WI38 (cell line): ENCODE results near the gene ABHD14A.
"Not testable (repeated sequence)": the region's sequence is repeated elsewhere in the genome, so short reads cannot be mapped to it uniquely, and the experiment has no call there.

Experiments
- H3K4me3 ChIP-seq: 2 replicates; pipeline ENCODE4 v1.5.1; 2011; ENCODE audit warnings: low read depth, mild to moderate bottlenecking, control low read depth, low read length
- CTCF ChIP-seq: IDR thresholded peaks from 2 replicates; pipeline ENCODE4 v1.5.1; 2012; ENCODE audit warnings: low read depth, mild to moderate bottlenecking, control low read depth, low read length

Gene ABHD14A

GRCh38 chr3:51974963-51975851 lies at the start of gene ABHD14A:
Gene ABHD14A, plus strand, starts transcription at chr3:51975064. Its CDS starts 72 bp downstream, at chr3:51975136.
- no peak for TF ChIP-seq CTCF
- peak within 1 kb of the TSS; percentile 77 for H3K4me3 ChIP-seq

GRCh38 chr3:51927061-51927977 lies 47.5 kb upstream of the ABHD14A start:
- no peak for TF ChIP-seq CTCF
- H3K4me3 ChIP-seq = no peak overlapping the region

GRCh38 chr3:51928438-51928837 lies 46.4 kb upstream of the ABHD14A start:
- TF ChIP-seq CTCF = no peak
- no peak overlapping the region for H3K4me3 ChIP-seq

GRCh38 chr3:51928981-51929380 lies 45.9 kb upstream of the ABHD14A start:
- H3K4me3 ChIP-seq = not testable (repeated sequence)

- TF ChIP-seq CTCF = no peak
- H3K4me3 ChIP-seq = no peak overlapping the region
Observed at GRCh38 chr3:51929420-51930003, 45.4 kb upstream of the ABHD14A start.

- TF ChIP-seq CTCF = no peak
- H3K4me3 ChIP-seq = no peak overlapping the region
Observed at GRCh38 chr3:51930439-51930838, 44.4 kb upstream of the ABHD14A start.

GRCh38 chr3:51931756-51932155 lies 43.1 kb upstream of the ABHD14A start:
- H3K4me3 ChIP-seq = no peak overlapping the region
- TF ChIP-seq CTCF = no peak
